Body of pancreas (tissue), 4 donors: ENCODE measurements around the gene FEV.
"Not testable (repeated sequence)": the region's sequence is repeated elsewhere in the genome, so short reads cannot be mapped to it uniquely, and the experiment has no call there.

Experiments used
- CTCF ChIP-seq, 7 experiments: fragments of 450-650 bp in 4 of 7; fragments of 200-600 bp in 3 of 7; sonication (generic) in 3 of 7; IDR thresholded peaks; one replicate each; pipeline ENCODE4 v1.5.1; 2016 to 2019; ENCODE audit warnings: antibody characterized with exemption in 7 of 7
- POLR2A ChIP-seq, 3 donors: fragments of 450-650 bp; IDR thresholded peaks; one replicate each; pipeline ENCODE4 v1.6.1; 2016; ENCODE audit warnings: antibody characterized with exemption in 3 of 3, mild to moderate bottlenecking in 2 of 3

GRCh38 chr2:218931751-218932150 lies 53.2 kb downstream of the FEV start:
- TF ChIP-seq CTCF, POLR2A (IDR thresholded peaks at IDR 0.05): not testable (repeated sequence)
